Measurements from ENCODE around the gene KIAA0513.

Gene KIAA0513

DNA sequence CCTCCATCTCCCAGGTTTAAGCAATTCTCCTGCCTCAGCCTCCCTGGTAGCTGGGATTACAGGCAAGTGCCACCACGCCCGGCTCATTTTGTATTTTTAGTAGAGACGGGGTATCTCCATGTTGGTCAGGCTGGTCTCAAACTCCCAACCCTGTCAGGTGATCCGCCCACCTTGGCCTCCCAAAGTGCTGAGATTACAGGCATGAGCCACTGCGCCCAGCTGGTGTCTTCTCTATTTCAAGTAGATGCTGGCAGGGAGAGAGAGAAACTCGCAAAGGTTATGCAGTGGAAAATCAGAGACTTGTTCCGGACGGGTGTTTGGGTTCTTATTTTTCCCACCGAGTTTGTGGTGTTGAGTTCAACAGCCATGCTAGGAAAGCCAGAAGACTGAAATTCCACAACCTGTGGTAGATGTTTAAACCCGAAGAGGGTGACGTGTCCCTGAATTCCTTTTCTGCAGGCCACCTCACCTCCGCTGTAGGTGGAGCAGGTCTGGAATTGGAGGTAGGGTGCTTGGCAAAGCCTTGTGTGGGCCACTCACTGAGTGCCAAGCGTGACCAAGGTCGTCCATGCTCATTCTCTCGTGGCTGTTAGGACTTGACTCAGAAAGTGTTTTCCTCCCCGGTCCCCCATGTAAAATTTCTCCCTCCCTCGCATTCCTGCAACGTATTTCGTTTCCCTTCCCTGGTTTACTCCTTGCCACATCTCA is 8.9 kb upstream of the KIAA0513 start:
- H3K4me2 ChIP-seq (ENCODE audit: low read depth, low read length, poor library complexity, severe bottlenecking) = no peak overlapping the region
- H2AFZ ChIP-seq (ENCODE audit: low read depth, low read length, severe bottlenecking) = no peak overlapping the region
- H3K36me3 ChIP-seq (ENCODE audit: low read length) = no peaks in the 10 kb centered on the region
- no peak overlapping the region for H3K27ac ChIP-seq (ENCODE audit: low read depth, low read length)
- H3K4me3 ChIP-seq (ENCODE audit: insufficient read depth, low read length, poor library complexity, severe bottlenecking) = no peak overlapping the region
- TF ChIP-seq, protein P1, sequence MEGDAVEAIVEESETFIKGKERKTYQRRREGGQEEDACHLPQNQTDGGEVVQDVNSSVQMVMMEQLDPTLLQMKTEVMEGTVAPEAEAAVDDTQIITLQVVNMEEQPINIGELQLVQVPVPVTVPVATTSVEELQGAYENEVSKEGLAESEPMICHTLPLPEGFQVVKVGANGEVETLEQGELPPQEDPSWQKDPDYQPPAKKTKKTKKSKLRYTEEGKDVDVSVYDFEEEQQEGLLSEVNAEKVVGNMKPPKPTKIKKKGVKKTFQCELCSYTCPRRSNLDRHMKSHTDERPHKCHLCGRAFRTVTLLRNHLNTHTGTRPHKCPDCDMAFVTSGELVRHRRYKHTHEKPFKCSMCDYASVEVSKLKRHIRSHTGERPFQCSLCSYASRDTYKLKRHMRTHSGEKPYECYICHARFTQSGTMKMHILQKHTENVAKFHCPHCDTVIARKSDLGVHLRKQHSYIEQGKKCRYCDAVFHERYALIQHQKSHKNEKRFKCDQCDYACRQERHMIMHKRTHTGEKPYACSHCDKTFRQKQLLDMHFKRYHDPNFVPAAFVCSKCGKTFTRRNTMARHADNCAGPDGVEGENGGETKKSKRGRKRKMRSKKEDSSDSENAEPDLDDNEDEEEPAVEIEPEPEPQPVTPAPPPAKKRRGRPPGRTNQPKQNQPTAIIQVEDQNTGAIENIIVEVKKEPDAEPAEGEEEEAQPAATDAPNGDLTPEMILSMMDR (IDR thresholded peaks at IDR 0.05; ENCODE audit: insufficient read depth, low read length, poor library complexity, severe bottlenecking) = no peak
- TF ChIP-seq EZH2phosphoT487 (conservative IDR thresholded peaks at IDR 0.05; ENCODE audit: low read length) = no peak
- no peaks in the 10 kb centered on the region for H3K9me3 ChIP-seq (ENCODE audit: insufficient read depth, low read length)
- H3K9me2 ChIP-seq (replicated peaks; ENCODE audit: insufficient read depth, low read length) = no peaks in the 10 kb centered on the region
- H3F3A ChIP-seq (ENCODE audit: insufficient read depth) = no peaks in the 10 kb centered on the region
- H3K79me2 ChIP-seq (ENCODE audit: insufficient read depth, low read length) = no peaks in the 10 kb centered on the region
- no peaks in the 10 kb centered on the region for H3K27me3 ChIP-seq (ENCODE audit: low read length)
- no peaks in the 10 kb centered on the region for H4K20me1 ChIP-seq (ENCODE audit: low read depth, low read length)
- no peak overlapping the region for H3K9ac ChIP-seq (ENCODE audit: low read length)

DNA sequence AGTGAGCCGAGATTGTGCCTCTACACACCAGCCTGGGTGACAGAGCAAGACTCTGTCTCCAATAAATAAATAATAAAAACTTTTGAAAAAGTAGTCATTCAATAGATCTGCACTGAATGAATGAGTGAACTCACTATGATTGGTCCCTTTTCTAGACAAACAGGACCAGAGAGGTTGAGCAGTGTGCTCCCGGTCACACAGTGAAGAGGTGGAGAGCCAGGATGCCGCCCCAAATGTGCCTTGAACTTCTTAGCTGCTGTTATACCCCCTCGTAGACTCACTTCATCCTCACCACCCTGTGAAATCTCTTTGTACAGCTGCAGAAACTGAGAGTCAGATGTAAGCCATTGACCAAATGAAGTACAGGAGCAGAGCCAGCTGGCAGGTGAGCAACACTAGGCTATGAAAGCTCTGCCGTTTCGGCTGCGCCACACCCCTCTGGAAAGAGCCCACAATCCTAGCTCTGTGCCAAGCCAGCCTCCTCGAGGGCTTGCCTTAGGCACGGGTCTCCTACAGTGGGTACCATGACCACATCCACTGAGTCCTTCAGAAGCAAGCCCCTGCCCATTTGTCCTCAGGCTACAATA is 7.8 kb upstream of the KIAA0513 start:
- Histone ChIP-seq H3K27ac (ENCODE audit: low read depth, low read length) (no peak overlapping the region), H3K4me2 (ENCODE audit: low read depth, low read length, poor library complexity, severe bottlenecking) (no peak overlapping the region), H3K79me2 (ENCODE audit: insufficient read depth, low read length) (no peaks in the 10 kb centered on the region), H3F3A (ENCODE audit: insufficient read depth) (no peaks in the 10 kb centered on the region), H3K27me3 (ENCODE audit: low read length) (no peaks in the 10 kb centered on the region), H3K9ac (ENCODE audit: low read length) (no peak overlapping the region), H3K9me2 (replicated peaks; ENCODE audit: insufficient read depth, low read length) (no peaks in the 10 kb centered on the region), H3K4me3 (ENCODE audit: insufficient read depth, low read length, poor library complexity, severe bottlenecking) (no peak overlapping the region), H3K36me3 (ENCODE audit: low read length) (no peaks in the 10 kb centered on the region), H4K20me1 (ENCODE audit: low read depth, low read length) (no peaks in the 10 kb centered on the region), H3K9me3 (ENCODE audit: insufficient read depth, low read length) (no peaks in the 10 kb centered on the region), H2AFZ (ENCODE audit: low read depth, low read length, severe bottlenecking) (no peak overlapping the region)
- no peak for TF ChIP-seq EZH2phosphoT487 (conservative IDR thresholded peaks at IDR 0.05; ENCODE audit: low read length)
- TF ChIP-seq, protein P1 (IDR thresholded peaks at IDR 0.05; ENCODE audit: insufficient read depth, low read length, poor library complexity, severe bottlenecking) = no peak

DNA sequence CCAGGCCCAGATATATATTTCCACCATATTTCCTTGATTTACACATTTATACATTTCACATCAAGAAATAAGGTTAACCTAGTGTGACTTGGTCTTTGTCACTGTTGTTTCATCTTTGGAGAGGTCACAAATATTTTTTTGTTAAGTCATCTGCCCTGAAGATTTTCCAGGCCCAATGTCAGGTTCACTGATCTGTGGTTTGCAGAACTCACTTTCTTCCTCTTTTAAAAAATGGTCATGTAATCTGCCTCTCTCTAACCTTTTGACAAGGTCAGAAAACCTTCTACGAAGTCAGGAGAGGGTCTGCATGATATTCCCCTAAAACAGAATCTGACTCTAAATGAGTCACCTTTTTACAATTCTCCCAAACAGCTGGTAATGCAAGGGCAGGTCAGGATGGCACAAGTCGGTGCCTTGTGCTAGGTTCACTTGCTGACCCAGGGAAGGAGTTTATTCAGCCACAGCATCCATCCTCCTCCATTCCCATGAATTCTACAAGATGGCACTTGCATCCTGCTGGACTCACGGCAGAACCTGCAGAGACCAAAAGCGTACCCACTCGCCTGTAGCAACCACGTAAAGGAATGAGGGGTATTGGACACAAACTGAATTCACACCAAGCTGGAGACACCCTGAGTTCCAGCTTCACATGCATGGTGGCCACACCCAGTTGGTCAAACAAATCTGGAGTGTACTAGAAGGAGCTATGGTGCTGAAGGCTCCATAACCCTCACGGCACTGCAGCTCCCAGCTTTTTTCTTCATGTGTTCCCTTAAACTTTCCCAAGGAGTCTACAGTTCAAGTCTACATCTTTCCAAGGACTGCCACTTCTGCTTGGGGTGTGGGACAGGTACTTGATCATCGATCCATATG is 1.6 kb upstream of the KIAA0513 start:
- no peaks in the 10 kb centered on the region for H3F3A ChIP-seq (ENCODE audit: insufficient read depth)
- H3K4me2 ChIP-seq (ENCODE audit: low read depth, low read length, poor library complexity, severe bottlenecking) = no peak overlapping the region
- no peak overlapping the region for H3K9ac ChIP-seq (ENCODE audit: low read length)

More for the DNA sequence above, 1.6 kb upstream of the KIAA0513 start:
- no peaks in the 10 kb centered on the region for H3K9me3 ChIP-seq (ENCODE audit: insufficient read depth, low read length)
- no peaks in the 10 kb centered on the region for H3K79me2 ChIP-seq (ENCODE audit: insufficient read depth, low read length)
- H4K20me1 ChIP-seq (ENCODE audit: low read depth, low read length) = no peaks in the 10 kb centered on the region
- no peaks in the 10 kb centered on the region for H3K36me3 ChIP-seq (ENCODE audit: low read length)
- H3K27me3 ChIP-seq (ENCODE audit: low read length) = no peaks in the 10 kb centered on the region
- H3K27ac ChIP-seq (ENCODE audit: low read depth, low read length) = no peak overlapping the region
- H3K9me2 ChIP-seq (replicated peaks; ENCODE audit: insufficient read depth, low read length) = no peaks in the 10 kb centered on the region
- no peak overlapping the region for H3K4me3 ChIP-seq (ENCODE audit: insufficient read depth, low read length, poor library complexity, severe bottlenecking)
- TF ChIP-seq, protein P1 (IDR thresholded peaks at IDR 0.05; ENCODE audit: insufficient read depth, low read length, poor library complexity, severe bottlenecking) = no peak
- TF ChIP-seq EZH2phosphoT487 (conservative IDR thresholded peaks at IDR 0.05; ENCODE audit: low read length) = no peak
- H2AFZ ChIP-seq (ENCODE audit: low read depth, low read length, severe bottlenecking) = no peak overlapping the region
